Upper lobe of left lung (tissue), 4 donors: ENCODE results near the gene GRAMD1A.

Experiments
- CTCF ChIP-seq, 6 experiments: fragments of 450-650 bp in 4 of 6; fragments of 200-600 bp in 2 of 6; sonication (generic) in 2 of 6; IDR thresholded peaks; one replicate each; pipeline ENCODE4 v1.5.1; 2016 to 2019; ENCODE audit warnings: antibody characterized with exemption in 6 of 6
- EP300 ChIP-seq, 4 donors: sonication (generic); formaldehyde crosslinking; IDR thresholded peaks; one replicate each; pipeline ENCODE4 v1.5.1; 2017; ENCODE audit warnings: antibody characterized with exemption in 4 of 4, control low read depth in 2 of 4
- POLR2A ChIP-seq, 4 donors: fragments of 450-650 bp; IDR thresholded peaks; one replicate each; pipeline ENCODE4 v1.5.1; 2016 to 2017; ENCODE audit warnings: antibody characterized with exemption in 4 of 4, mild to moderate bottlenecking in 2 of 4
- POLR2AphosphoS5 ChIP-seq, 2 donors: sonication (generic); formaldehyde crosslinking; IDR thresholded peaks; one replicate each; pipeline ENCODE4 v1.5.1; 2017; ENCODE audit warnings: antibody characterized with exemption in 2 of 2

DNA sequence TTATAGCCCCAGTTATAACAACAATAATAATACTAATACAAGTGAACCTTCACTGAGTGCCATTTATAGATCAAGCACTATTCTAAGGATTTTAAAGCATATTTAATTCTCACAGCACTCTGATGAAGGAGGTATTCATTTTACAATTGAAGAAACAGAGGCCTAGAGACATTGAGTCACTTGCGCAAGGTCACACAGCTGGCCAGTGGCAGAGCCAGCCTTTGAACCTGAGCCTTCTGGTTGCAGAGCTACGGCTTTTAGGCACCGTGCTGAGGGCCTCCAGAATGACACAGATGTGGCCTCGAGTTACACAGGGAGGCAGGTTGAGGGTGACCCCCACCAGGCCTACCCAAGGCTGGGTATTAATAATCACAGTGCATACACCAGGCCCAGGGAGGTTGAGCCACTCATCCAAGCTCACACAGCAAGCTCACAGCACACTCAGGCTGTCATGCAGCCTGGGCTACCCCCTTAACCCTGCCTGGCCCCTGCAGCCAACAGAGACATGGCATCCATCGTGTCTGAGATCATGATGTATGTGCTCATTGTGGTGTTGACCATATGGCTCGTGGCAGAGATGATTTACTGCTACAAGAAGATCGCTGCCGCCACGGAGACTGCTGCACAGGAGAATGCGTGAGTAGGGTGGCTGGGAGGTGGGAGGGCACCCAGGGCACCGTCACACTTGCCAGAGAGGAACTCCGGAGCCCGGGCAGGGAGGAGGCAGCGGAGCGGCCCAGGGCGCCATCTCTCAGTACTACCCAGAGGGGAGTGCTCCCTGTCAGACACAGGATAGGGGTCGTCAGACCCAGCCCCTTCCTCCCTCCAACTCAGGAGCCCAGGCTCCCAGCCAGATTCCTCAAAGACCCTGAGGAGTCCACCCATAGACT lies 38.7 kb downstream of the GRAMD1A start:
- no peak for TF ChIP-seq CTCF (IDR thresholded peaks at IDR 0.05)
- peak in 1 of 4 donors; percentile 28 for TF ChIP-seq POLR2A (IDR thresholded peaks at IDR 0.05)
- no peak for TF ChIP-seq POLR2AphosphoS5 (IDR thresholded peaks at IDR 0.05)
- TF ChIP-seq EP300 (IDR thresholded peaks at IDR 0.05), result no peak
